Small intestine (tissue), 7 donors: ENCODE measurements around the gene DLX2. TPM values are rescaled to one million over a fixed set of nuclear protein-coding genes. Genes with fewer than 3 reads are reported as not detected.
"Not testable (repeated sequence)": the region's sequence is repeated elsewhere in the genome, so short reads cannot be mapped to it uniquely, and the experiment has no call there.

Experiments used
- DNase-seq, 2 donors: peaks; one replicate each; pipeline versions ENCODE4 v3.0.0 to v3.0.0-alpha.2; 2013
- FAIRE-seq: peaks from 2 replicates; lab custom pipeline; 2012; peaks lifted over from hg19 to GRCh38; lab: Jason Lieb, UNC
- H3K27ac ChIP-seq, 3 donors: one replicate each; pipeline ENCODE4 v1.5.1; 2013; ENCODE audit warnings: low read length in 2 of 3, mild to moderate bottlenecking in 2 of 3, control low read depth in 1 of 3, inconsistent platforms in 1 of 3, low read depth in 1 of 3, moderate library complexity in 1 of 3
- H3K27me3 ChIP-seq, 3 donors: one replicate each; pipeline ENCODE4 v1.6.1; 2013; ENCODE audit warnings: low read length in 3 of 3, inconsistent platforms in 1 of 3; ENCODE audit not compliant: control insufficient read depth in 3 of 3, insufficient read depth in 3 of 3
- H3K36me3 ChIP-seq, 3 donors: one replicate each; pipeline ENCODE4 v1.6.1; 2013; ENCODE audit warnings: low read length in 3 of 3, inconsistent platforms in 1 of 3, low read depth in 1 of 3, mild to moderate bottlenecking in 1 of 3, moderate library complexity in 1 of 3; ENCODE audit not compliant: control insufficient read depth in 3 of 3, insufficient read depth in 2 of 3
- H3K4me1 ChIP-seq, 3 donors: one replicate each; pipeline ENCODE4 v1.6.1; 2013; ENCODE audit warnings: low read length in 2 of 3, inconsistent platforms in 1 of 3, low read depth in 1 of 3, mild to moderate bottlenecking in 1 of 3, moderate library complexity in 1 of 3; ENCODE audit not compliant: control insufficient read depth in 3 of 3, insufficient read depth in 2 of 3
- H3K4me3 ChIP-seq, 3 donors: one replicate each; pipeline ENCODE4 v1.5.1; 2013; ENCODE audit warnings: low read length in 3 of 3, control low read depth in 1 of 3, inconsistent platforms in 1 of 3, low read depth in 1 of 3, mild to moderate bottlenecking in 1 of 3, moderate library complexity in 1 of 3
- H3K9me3 ChIP-seq, 2 donors: one replicate each; pipeline ENCODE4 v1.6.1; 2013; ENCODE audit warnings: low read depth in 1 of 2, low read length in 1 of 2; ENCODE audit not compliant: control insufficient read depth in 2 of 2, insufficient read depth in 1 of 2
- WGBS, 3 donors: extraction: QIAGEN DNeasy Blood & Tissue Kit; methylation state at CpG; one replicate each; pipeline ENCODE4 v1.1.7; 2013; 5-methylcytosine and 5-hydroxymethylcytosine counted together
- polyA plus RNA-seq, 4 donors: library from polyadenylated mRNA; stranded (reverse) in 3 of 4; unstranded in 1 of 4; fragments of 200-250 nt in 3 of 4; fragments of 120-200 nt in 1 of 4; gene quantifications; one replicate each; pipeline versions ENCODE4 v1.2.1 to v1.2.3, GENCODE V29; 2013
- donor health status: healthy with polysubstance abuse.
- donor health status: control.
- donor health status: control.
- donor health status: Bipolar disorder and iron deficiency.
- donor health status: healthy.

DLX2 gene
- polyA plus RNA-seq, 4 donors, result 0.18 to 0.19 TPM; not detected in 2

GRCh38 chr2:172060118-172060517, 42.6 kb downstream of the DLX2 start:
- not testable (repeated sequence) for H3K4me3 ChIP-seq, H3K36me3 ChIP-seq, H3K4me1 ChIP-seq, H3K27me3 ChIP-seq, DNase-seq, FAIRE-seq, H3K9me3 ChIP-seq, H3K27ac ChIP-seq
- 92% methylated on average over 5 of the region's 5 CpGs for WGBS, 3 donors

- no peak overlapping the region for H3K27ac ChIP-seq
- no peaks in the 10 kb centered on the region for H3K9me3 ChIP-seq
- FAIRE-seq, result no peak
- no peaks in the 10 kb centered on the region for H3K36me3 ChIP-seq
- H3K4me3 ChIP-seq, result no peak overlapping the region
- 96 to 98% (median 96%) methylated on average over 5 of the region's 5 CpGs for WGBS, 3 donors
- DNase-seq, result no peak
- no peaks in the 10 kb centered on the region for H3K4me1 ChIP-seq
- H3K27me3 ChIP-seq, result no peaks in the 10 kb centered on the region
Observed at GRCh38 chr2:172058660-172059059, 44.0 kb downstream of the DLX2 start.

- Histone ChIP-seq H3K36me3 (no peaks in the 10 kb centered on the region), H3K4me1 (peaks cover 0 to 3% (median 0%) of the 10 kb centered on the region in 3 donors), H3K9me3 (no peaks in the 10 kb centered on the region), H3K27ac (no peak overlapping the region), H3K4me3 (no peak overlapping the region), H3K27me3 (no peaks in the 10 kb centered on the region)
- WGBS, 3 donors, result 87 to 93% (median 91%) methylated on average over 2 of the region's 2 CpGs
- FAIRE-seq (no peak), DNase-seq (no peak)
Observed at GRCh38 chr2:172056293-172056692, 46.4 kb downstream of the DLX2 start.

- 86 to 97% (median 96%) methylated on average over 1 of the region's 1 CpG for WGBS, 3 donors
- DNase-seq (no peak), FAIRE-seq (no peak)
- Histone ChIP-seq H3K36me3 (no peaks in the 10 kb centered on the region), H3K27me3 (no peaks in the 10 kb centered on the region), H3K4me3 (no peak overlapping the region), H3K4me1 (peaks cover 0 to 3% (median 0%) of the 10 kb centered on the region in 3 donors), H3K9me3 (no peaks in the 10 kb centered on the region), H3K27ac (no peak overlapping the region)
Observed at GRCh38 chr2:172053486-172053885, 49.2 kb downstream of the DLX2 start.

GRCh38 chr2:172052000-172052983, 50.4 kb downstream of the DLX2 start:
- Histone ChIP-seq H3K27ac (no peak overlapping the region), H3K4me1 (peaks cover 0 to 3% (median 0%) of the 10 kb centered on the region in 3 donors), H3K27me3 (no peaks in the 10 kb centered on the region), H3K36me3 (no peaks in the 10 kb centered on the region), H3K4me3 (no peak overlapping the region), H3K9me3 (no peaks in the 10 kb centered on the region)
- WGBS, 3 donors, result 49 to 54% (median 50%) methylated on average over 4 of the region's 4 CpGs
- DNase-seq (no peak), FAIRE-seq (no peak)

GRCh38 chr2:172050479-172051125, 52.1 kb downstream of the DLX2 start:
- Histone ChIP-seq H3K4me3 (no peak overlapping the region), H3K27me3 (no peaks in the 10 kb centered on the region), H3K36me3 (no peaks in the 10 kb centered on the region), H3K27ac (no peak overlapping the region), H3K4me1 (peaks cover 0 to 3% (median 0%) of the 10 kb centered on the region in 3 donors), H3K9me3 (no peaks in the 10 kb centered on the region)
- WGBS, 3 donors, result 88 to 90% (median 89%) methylated on average over 1 of the region's 1 CpG
- no peak for FAIRE-seq
- DNase-seq, result no peak

- DNase-seq (no peak), FAIRE-seq (no peak)
- no peaks in the 10 kb centered on the region for H3K27me3 ChIP-seq
- H3K27ac ChIP-seq, result no peak overlapping the region
- peaks cover 0 to 3% (median 0%) of the 10 kb centered on the region in 3 donors for H3K4me1 ChIP-seq
- 92 to 98% (median 93%) methylated on average over 2 of the region's 2 CpGs for WGBS, 3 donors
- no peaks in the 10 kb centered on the region for H3K9me3 ChIP-seq
- no peaks in the 10 kb centered on the region for H3K36me3 ChIP-seq
- H3K4me3 ChIP-seq, result no peak overlapping the region
Observed at GRCh38 chr2:172049567-172050120, 53.1 kb downstream of the DLX2 start.
